Spleen (tissue), 7 donors: Measurements from ENCODE around the gene MOV10.

Experiments
- POLR2A ChIP-seq, 3 donors: fragments of 450-650 bp; IDR thresholded peaks; one replicate each; pipeline ENCODE4 v1.5.1; 2017; ENCODE audit warnings: antibody characterized with exemption in 3 of 3, mild to moderate bottlenecking in 1 of 3
- TF ChIP-seq, protein P1 (sequence below), 11 experiments: fragments of 200-600 bp in 7 of 11; fragments of 450-650 bp in 4 of 11; sonication (generic) in 4 of 11; IDR thresholded peaks in 8 of 11; conservative IDR thresholded peaks in 3 of 11; 1 replicate in 7 of 11; 2 replicates in 4 of 11; pipeline versions ENCODE4 v1.4.0 to v1.8.0; 2016 to 2021; ENCODE audit warnings: antibody characterized with exemption in 11 of 11, inconsistent platforms in 4 of 11, mild to moderate bottlenecking in 1 of 11
- donor health status: DM: no; HTN: no; CAD: no; lungs with moderate emphysema.
- donor health status: DM: no; HTN: no; CAD: no.
- donor health status: DM: no; HTN: no; CAD: no.

DNA sequence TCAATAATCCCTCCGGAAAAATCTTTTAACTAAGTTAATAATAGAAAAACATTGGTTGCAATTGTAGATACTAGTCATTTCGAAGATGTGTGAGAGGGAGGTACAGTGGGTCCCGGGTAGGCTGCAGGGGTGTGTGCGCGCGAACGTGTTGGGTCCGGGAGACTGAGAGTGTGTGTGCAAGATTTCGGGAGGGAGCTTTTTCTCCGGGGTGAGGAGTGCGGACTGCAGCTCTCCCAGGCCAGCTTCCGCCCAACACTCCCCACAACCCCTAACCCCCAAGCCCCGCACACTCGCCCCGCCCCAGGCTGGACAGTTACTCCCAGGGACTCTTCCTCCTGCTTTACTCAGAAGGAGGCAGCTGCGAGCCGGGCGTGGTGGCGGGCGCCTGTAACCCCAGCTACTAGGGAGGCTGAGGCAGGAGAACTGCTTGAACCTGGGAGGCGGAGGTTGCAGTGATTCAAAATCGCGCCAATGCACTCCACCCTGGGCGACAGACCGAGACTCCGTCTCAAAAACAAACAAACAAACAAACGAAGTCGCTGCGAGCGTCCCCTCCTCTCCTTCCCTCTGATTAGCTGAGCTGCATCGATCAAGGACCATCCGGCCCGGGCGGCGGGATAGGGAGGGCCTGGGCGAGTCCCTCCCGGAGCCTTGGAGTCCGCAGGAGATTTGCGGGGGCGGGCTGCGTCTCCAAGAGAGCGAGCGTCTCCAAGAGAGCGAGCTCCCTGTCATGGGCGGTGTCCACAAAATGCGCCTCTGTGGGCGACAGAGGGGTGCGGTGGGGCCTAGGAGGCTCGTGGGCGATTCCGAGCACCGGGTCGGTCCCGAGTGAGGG is 68.9 kb downstream of the MOV10 start:
- TF ChIP-seq, protein P1, sequence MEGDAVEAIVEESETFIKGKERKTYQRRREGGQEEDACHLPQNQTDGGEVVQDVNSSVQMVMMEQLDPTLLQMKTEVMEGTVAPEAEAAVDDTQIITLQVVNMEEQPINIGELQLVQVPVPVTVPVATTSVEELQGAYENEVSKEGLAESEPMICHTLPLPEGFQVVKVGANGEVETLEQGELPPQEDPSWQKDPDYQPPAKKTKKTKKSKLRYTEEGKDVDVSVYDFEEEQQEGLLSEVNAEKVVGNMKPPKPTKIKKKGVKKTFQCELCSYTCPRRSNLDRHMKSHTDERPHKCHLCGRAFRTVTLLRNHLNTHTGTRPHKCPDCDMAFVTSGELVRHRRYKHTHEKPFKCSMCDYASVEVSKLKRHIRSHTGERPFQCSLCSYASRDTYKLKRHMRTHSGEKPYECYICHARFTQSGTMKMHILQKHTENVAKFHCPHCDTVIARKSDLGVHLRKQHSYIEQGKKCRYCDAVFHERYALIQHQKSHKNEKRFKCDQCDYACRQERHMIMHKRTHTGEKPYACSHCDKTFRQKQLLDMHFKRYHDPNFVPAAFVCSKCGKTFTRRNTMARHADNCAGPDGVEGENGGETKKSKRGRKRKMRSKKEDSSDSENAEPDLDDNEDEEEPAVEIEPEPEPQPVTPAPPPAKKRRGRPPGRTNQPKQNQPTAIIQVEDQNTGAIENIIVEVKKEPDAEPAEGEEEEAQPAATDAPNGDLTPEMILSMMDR (IDR thresholded peaks at IDR 0.05 in 8 of 11, conservative IDR thresholded peaks at IDR 0.05 in 3 of 11) = no peak
- no peak for TF ChIP-seq POLR2A (IDR thresholded peaks at IDR 0.05)
